Omental fat pad (tissue), 4 donors: Measurements from ENCODE around the gene SLC4A8. TPM values are rescaled to one million over a fixed set of nuclear protein-coding genes. Genes with fewer than 3 reads are reported as not detected.

Source experiments
- ATAC-seq: fragments of 150-250 bp; one replicate; pipeline ENCODE4 v1.9.1; 2016; ENCODE audit warnings: mild to moderate bottlenecking, moderate library complexity; ENCODE audit not compliant: low FRiP score
- DNase-seq: peaks from one replicate; pipeline ENCODE4 v3.0.0-alpha.2; 2019; ENCODE audit warnings: low spot score
- total RNA-seq, 4 donors: library from RNA; depleted of rRNA; stranded (reverse); fragments of >200 nt; gene quantifications; one replicate each; pipeline ENCODE4 v1.1.0, GENCODE V29; 2016
- TF ChIP-seq, protein P1 (sequence below), 3 donors: fragments of 450-650 bp; IDR thresholded peaks; one replicate each; pipeline ENCODE4 v1.5.1; 2016 to 2017; ENCODE audit warnings: antibody characterized with exemption in 3 of 3, mild to moderate bottlenecking in 3 of 3, moderate library complexity in 2 of 3

SLC4A8 gene
- total RNA-seq, 4 donors from 2014 or later, result 0.37 to 4.7 (median 1.8) TPM

DNA sequence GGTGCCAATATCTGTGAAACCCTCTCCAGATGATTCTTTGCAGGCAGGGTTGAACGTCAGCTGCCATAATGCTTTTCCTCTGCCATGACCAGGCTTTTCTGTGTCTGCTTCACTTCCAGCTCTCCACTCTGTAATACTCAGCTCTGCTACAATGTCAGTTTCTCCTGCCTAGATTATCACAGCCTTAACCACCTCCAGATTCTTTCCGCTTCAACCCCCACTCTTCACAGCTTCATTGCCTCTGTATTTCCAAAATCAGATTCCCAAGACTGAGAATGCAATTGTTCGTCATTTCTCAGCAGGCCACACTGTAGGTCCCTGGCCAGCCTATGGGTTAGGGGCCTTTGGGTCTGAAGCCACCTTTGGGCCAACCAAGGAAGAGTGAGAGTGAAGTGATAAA is 92.7 kb downstream of the SLC4A8 start:
- ATAC-seq (no peak), DNase-seq (no peak)
- TF ChIP-seq, protein P1, sequence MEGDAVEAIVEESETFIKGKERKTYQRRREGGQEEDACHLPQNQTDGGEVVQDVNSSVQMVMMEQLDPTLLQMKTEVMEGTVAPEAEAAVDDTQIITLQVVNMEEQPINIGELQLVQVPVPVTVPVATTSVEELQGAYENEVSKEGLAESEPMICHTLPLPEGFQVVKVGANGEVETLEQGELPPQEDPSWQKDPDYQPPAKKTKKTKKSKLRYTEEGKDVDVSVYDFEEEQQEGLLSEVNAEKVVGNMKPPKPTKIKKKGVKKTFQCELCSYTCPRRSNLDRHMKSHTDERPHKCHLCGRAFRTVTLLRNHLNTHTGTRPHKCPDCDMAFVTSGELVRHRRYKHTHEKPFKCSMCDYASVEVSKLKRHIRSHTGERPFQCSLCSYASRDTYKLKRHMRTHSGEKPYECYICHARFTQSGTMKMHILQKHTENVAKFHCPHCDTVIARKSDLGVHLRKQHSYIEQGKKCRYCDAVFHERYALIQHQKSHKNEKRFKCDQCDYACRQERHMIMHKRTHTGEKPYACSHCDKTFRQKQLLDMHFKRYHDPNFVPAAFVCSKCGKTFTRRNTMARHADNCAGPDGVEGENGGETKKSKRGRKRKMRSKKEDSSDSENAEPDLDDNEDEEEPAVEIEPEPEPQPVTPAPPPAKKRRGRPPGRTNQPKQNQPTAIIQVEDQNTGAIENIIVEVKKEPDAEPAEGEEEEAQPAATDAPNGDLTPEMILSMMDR (IDR thresholded peaks at IDR 0.05), result no peak

DNA sequence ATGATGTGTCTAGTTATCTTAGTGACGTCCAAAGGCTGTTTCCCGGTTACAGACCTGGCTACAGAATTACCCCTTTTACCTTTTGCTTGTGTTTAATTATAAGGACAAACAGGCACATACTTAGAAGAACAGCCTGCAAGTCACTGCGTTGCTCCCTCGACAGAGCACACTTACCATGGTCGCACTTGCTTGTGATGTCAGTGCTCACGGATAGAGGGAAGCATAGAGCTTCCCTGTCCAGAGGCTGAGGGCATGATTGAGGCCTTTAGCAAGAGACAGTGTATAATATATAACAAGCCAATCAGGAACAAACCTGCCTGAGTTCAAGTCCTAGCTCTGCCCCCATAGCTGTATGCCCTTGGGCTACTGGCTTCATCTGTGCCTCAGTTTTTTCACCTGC is 93.2 kb downstream of the SLC4A8 start:
- TF ChIP-seq, protein P1 (IDR thresholded peaks at IDR 0.05), result no peak
- no peak for DNase-seq
- no peak for ATAC-seq

DNA sequence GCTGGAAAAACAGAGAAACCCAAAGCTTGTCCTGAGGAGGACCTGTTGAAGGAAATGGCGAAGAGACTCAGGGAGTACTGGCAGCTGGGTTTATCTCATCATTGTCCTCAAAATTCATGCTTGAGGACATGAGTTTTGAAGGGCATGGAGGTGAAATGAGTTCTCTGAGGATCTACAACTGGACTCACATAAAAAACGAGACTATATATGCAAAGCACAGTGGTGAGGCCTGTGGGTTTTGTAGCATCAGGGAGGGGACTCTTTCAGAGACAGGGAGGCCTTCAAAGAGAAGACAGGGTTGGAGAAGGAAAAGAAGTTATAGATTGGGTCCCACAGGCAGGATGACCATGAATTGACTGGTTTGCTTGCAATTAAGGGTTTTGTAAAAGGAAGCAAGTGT is 95.1 kb downstream of the SLC4A8 start:
- TF ChIP-seq, protein P1 (IDR thresholded peaks at IDR 0.05), result no peak
- ATAC-seq (no peak), DNase-seq (no peak)

- no peak for ATAC-seq
These were observed 96.1 kb downstream of the SLC4A8 start for GRCh38 chr12:51520576-51521325.

DNA sequence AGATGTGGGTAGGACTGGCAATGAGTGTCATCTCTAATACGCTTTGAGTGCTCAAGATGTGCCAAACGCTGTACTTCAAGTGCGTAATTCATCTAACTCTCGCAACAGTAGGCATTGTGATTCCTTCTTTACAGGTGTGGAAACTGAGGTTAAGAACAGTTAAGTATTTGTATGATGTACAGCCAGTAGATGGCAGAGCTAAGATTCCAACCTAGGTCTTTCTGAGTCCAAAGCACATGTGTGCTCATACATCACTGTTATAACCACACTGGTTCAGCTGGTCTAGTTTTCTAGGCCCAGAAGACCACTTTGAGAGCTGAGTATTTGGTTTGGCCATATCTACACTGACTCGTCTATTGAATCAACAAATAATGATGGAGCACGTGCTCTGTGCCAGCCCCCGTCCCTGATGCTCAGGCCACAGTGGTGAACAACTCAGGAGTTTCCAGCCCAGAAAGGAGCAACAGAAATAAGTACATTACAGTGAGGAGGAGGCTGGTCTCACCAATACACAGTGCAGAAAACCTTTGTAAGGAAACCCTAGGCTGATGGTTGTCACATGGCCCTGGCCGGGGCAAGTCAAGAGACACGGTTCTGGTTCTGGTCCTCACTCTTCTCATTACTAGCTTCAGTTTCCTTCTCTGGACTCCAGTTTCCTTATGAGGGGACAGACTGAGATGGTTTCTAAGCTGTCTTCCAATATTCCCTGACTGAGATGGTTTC is 97.1 kb downstream of the SLC4A8 start:
- ATAC-seq (no peak), DNase-seq (no peak)
- TF ChIP-seq, protein P1 (IDR thresholded peaks at IDR 0.05), result no peak

More at GRCh38 chr12:51520576-51521325, 96.1 kb downstream of the SLC4A8 start:
- TF ChIP-seq, protein P1 (IDR thresholded peaks at IDR 0.05), result no peak
- DNase-seq, result no peak

- TF ChIP-seq, protein P1 (IDR thresholded peaks at IDR 0.05), result no peak
- DNase-seq (no peak), ATAC-seq (no peak)
These were observed 98.1 kb downstream of the SLC4A8 start for GRCh38 chr12:51522696-51523095.
